Ascending aorta (tissue), 2 donors: Measurements from ENCODE around the gene ZNF839. TPM values are rescaled to one million over a fixed set of nuclear protein-coding genes. Genes with fewer than 3 reads are reported as not detected.

Experiments
- DNase-seq, 2 donors: peaks; one replicate each; pipeline ENCODE4 v3.0.0-alpha.2; 2019; ENCODE audit warnings: low spot score in 2 of 2
- H3K27ac ChIP-seq, 2 donors: fragments of 200-600 bp; sonication (generic); one replicate each; pipeline ENCODE4 v1.5.1; 2016 to 2017; ENCODE audit warnings: mild to moderate bottlenecking in 1 of 2
- H3K27me3 ChIP-seq: fragments of 200-600 bp; sonication (generic); one replicate; pipeline ENCODE4 v1.5.1; 2017
- H3K36me3 ChIP-seq, 2 donors: fragments of 200-600 bp; sonication (generic); one replicate each; pipeline ENCODE4 v1.5.1; 2016
- H3K4me1 ChIP-seq, 2 donors: fragments of 200-600 bp; sonication (generic); one replicate each; pipeline ENCODE4 v1.5.1; 2016 to 2017; ENCODE audit warnings: mild to moderate bottlenecking in 1 of 2
- H3K4me3 ChIP-seq, 2 donors: fragments of 200-600 bp; sonication (generic); one replicate each; pipeline ENCODE4 v1.5.1; 2016 to 2017; ENCODE audit warnings: mild to moderate bottlenecking in 1 of 2
- H3K9me3 ChIP-seq, 2 donors: fragments of 200-600 bp; sonication (generic); one replicate each; pipeline ENCODE4 v1.5.1; 2016
- CTCF ChIP-seq, 3 experiments: fragments of 200-600 bp in 2 of 3; fragments of 450-650 bp in 1 of 3; sonication (generic) in 2 of 3; IDR thresholded peaks; one replicate each; pipeline ENCODE4 v1.5.1; 2016 to 2019; ENCODE audit warnings: antibody characterized with exemption in 3 of 3, mild to moderate bottlenecking in 1 of 3, moderate library complexity in 1 of 3
- intact Hi-C: fragments of 100-400 bp; cut with DNase I; formaldehyde crosslinking; loops from one replicate; pipeline ENCODE4 v1.15.1; 2023
- total RNA-seq: library from RNA; depleted of rRNA; stranded (reverse); fragments of >200 nt; gene quantifications from one replicate; pipeline ENCODE4 v1.1.0, GENCODE V29; 2016

The ZNF839 gene
- total RNA-seq, 1 donor from 2014 or later = 11.0 TPM

DNA sequence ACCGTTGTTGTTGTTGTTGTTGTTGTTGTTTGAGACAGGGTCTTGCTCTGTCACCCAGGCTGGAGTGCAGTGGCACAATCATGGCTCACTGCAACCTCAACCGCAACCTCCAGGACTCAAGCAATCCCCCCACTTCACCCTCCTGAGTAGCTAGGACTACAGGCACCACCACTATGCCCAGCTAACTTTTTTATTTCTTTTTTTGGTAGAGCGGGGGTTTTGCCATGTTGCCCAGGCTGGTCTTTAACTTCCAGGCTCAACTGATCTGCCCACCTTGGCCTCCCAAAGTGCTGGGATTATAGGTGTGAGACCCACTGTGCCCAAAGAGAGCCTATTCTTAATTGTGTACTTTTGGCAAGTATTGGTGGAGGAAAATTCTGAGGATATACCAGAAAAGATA is 40.3 kb upstream of the ZNF839 start:
- peak overlapping the region in 1 of 2 donors; percentile 24 for H3K27ac ChIP-seq
- H3K4me3 ChIP-seq = no peak overlapping the region
- intact Hi-C loops = no loop called here
- no peak for DNase-seq
- peaks cover 0 to 9% of the 10 kb centered on the region in 2 donors for H3K36me3 ChIP-seq
- H3K27me3 ChIP-seq = no peaks in the 10 kb centered on the region
- H3K4me1 ChIP-seq = no peaks in the 10 kb centered on the region
- no peak for TF ChIP-seq CTCF (IDR thresholded peaks at IDR 0.05)
- no peaks in the 10 kb centered on the region for H3K9me3 ChIP-seq

DNA sequence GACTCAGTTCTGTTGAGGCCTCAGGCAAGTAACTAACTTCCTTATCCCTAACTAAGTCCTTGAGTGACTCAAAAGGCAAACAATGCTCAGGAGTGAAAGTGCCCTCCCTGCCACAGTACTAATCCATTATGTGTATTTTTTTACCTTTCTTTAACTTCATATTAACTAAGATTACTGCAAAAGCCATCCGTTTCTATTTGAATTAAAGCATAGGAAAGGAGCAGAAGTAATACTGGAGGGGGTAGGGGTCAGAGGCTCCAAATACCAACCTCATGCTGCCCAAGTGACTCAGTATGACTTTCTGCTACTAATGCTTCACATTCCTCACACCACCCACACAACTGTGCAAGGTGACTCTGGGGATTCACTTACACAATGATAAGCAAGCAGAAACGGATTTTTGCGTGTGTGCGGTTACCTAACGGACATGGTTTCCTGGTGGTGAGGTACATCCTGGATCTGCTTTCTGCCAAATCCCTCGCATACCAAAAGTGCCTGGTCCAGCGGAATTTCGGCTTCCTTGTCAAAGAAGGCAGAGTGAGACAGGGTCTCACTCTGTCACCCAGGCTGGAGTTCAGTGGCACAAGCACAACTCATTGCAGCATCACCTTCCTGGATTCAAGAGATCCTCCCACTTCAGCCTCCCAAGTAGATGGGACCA is 39.7 kb upstream of the ZNF839 start:
- intact Hi-C loops = no loop called here
- no peak for DNase-seq
- peak overlapping the region in 1 of 2 donors; percentile 24 for H3K27ac ChIP-seq
- no peak overlapping the region for H3K4me3 ChIP-seq
- peaks cover 0 to 9% of the 10 kb centered on the region in 2 donors for H3K36me3 ChIP-seq
- no peaks in the 10 kb centered on the region for H3K4me1 ChIP-seq
- TF ChIP-seq CTCF (IDR thresholded peaks at IDR 0.05) = no peak
- H3K27me3 ChIP-seq = no peaks in the 10 kb centered on the region
- H3K9me3 ChIP-seq = no peaks in the 10 kb centered on the region

DNA sequence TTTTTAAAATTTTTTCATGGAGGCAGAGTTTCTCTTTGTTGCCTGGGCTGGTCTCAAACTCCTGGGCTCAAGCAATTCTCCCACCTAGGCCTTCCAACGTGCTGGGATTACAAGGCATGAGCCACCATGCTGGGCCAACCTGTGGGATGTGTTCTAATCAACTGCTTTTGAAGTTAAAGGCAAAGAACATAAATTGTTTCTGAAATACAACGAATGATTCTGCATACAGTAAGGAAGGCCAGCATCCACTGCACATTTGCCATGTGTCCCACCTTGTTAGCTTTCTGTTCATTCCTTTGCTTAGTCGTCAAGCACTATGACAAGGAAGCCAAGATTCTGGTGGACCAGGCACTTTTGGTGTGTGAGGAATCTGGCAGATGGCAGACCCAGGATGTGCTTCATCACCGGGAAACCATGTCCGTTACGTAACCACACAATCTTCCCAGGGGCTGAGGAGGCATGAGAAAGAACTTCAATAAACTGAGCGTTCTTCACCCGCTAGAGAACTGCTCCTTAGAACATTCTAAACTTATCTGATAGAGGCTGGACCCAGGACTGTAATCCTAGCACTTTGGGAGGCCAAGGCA is 39.1 kb upstream of the ZNF839 start:
- no peak for TF ChIP-seq CTCF (IDR thresholded peaks at IDR 0.05)
- Histone ChIP-seq H3K27ac (no peak overlapping the region), H3K4me1 (no peaks in the 10 kb centered on the region), H3K4me3 (no peak overlapping the region), H3K36me3 (peaks cover 0 to 9% of the 10 kb centered on the region in 2 donors), H3K27me3 (no peaks in the 10 kb centered on the region), H3K9me3 (no peaks in the 10 kb centered on the region)
- DNase-seq = no peak
- intact Hi-C loops = no loop called here

GRCh38 chr14:102282751-102283465 is 36.6 kb upstream of the ZNF839 start:
- H3K4me3 ChIP-seq = no peak overlapping the region
- H3K36me3 ChIP-seq = peaks cover 0 to 9% of the 10 kb centered on the region in 2 donors
- intact Hi-C loops = no loop called here
- no peaks in the 10 kb centered on the region for H3K27me3 ChIP-seq
- H3K27ac ChIP-seq = no peak overlapping the region
- DNase-seq = no peak
- H3K4me1 ChIP-seq = no peaks in the 10 kb centered on the region
- TF ChIP-seq CTCF (IDR thresholded peaks at IDR 0.05) = no peak
- H3K9me3 ChIP-seq = no peaks in the 10 kb centered on the region

DNA sequence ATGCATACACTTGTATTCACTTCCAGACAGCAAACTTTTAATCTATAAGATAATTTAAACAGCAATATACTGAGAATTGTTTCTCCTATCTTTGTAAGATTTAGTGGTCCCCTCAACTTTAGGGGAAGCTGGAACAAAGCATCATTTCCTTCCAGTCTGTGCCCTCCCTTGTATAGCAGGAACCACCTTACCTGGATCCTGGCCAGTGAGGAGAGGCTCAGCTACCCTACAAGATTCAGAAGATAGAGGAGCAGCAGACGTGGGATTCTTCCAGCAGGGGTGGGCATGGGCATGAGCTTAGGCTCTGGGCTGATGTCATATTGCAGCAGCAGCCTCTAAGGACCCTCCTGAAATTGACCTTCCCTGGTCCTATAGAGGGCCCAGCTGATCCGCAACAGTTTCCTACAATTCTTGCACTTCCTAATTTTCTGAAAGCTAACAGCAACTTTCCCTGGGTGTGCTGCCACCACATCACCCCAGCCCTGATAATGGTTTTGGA is 35.9 kb upstream of the ZNF839 start:
- TF ChIP-seq CTCF (IDR thresholded peaks at IDR 0.05) = no peak
- intact Hi-C loops = no loop called here
- Histone ChIP-seq H3K4me3 (no peak overlapping the region), H3K4me1 (no peaks in the 10 kb centered on the region), H3K36me3 (peaks cover 0 to 9% of the 10 kb centered on the region in 2 donors), H3K27ac (no peak overlapping the region), H3K27me3 (no peaks in the 10 kb centered on the region), H3K9me3 (no peaks in the 10 kb centered on the region)
- no peak for DNase-seq
